Aorta (tissue), 5 donors: ENCODE results near the gene EN1. TPM values are rescaled to one million over a fixed set of nuclear protein-coding genes. Genes with fewer than 3 reads are reported as not detected.

Experiments
- ATAC-seq: fragments of 200-7000 bp; cut with Tn5 transposase; one replicate; pipeline ENCODE4 v1.9.1; 2022; ENCODE audit warnings: moderate library complexity; ENCODE audit not compliant: low FRiP score
- DNase-seq, 2 donors: peaks; one replicate each; pipeline ENCODE4 v3.0.0-alpha.2; 2020
- H3K27ac ChIP-seq, 2 donors: one replicate each; pipeline ENCODE4 v1.5.1; 2013; ENCODE audit warnings: low read length in 2 of 2, mild to moderate bottlenecking in 2 of 2, moderate library complexity in 2 of 2, control low read depth in 1 of 2, inconsistent platforms in 1 of 2, low read depth in 1 of 2
- H3K27me3 ChIP-seq, 2 donors: one replicate each; pipeline ENCODE4 v1.6.1; 2013; ENCODE audit warnings: control low read depth in 1 of 2, low read length in 1 of 2, mild to moderate bottlenecking in 1 of 2, moderate library complexity in 1 of 2; ENCODE audit not compliant: insufficient read depth in 2 of 2, control insufficient read depth in 1 of 2
- H3K36me3 ChIP-seq, 2 donors: one replicate each; pipeline ENCODE4 v1.6.1; 2013; ENCODE audit warnings: control low read depth in 1 of 2, low read length in 1 of 2, mild to moderate bottlenecking in 1 of 2; ENCODE audit not compliant: insufficient read depth in 2 of 2, control insufficient read depth in 1 of 2
- H3K4me1 ChIP-seq, 2 donors: one replicate each; pipeline ENCODE4 v1.6.1; 2013; ENCODE audit warnings: low read length in 2 of 2, control low read depth in 1 of 2, mild to moderate bottlenecking in 1 of 2, moderate library complexity in 1 of 2; ENCODE audit not compliant: insufficient read depth in 2 of 2, control insufficient read depth in 1 of 2
- H3K4me3 ChIP-seq, 2 donors: one replicate each; pipeline ENCODE4 v1.5.1; 2013; ENCODE audit warnings: low read length in 2 of 2, control low read depth in 1 of 2, mild to moderate bottlenecking in 1 of 2
- H3K9me3 ChIP-seq: one replicate; pipeline ENCODE4 v1.6.1; 2013; ENCODE audit warnings: mild to moderate bottlenecking, low read length; ENCODE audit not compliant: control insufficient read depth
- WGBS, 2 donors: extraction: QIAGEN DNeasy Blood & Tissue Kit; methylation state at CpG; one replicate each; pipeline ENCODE4 v1.1.7; 2013; 5-methylcytosine and 5-hydroxymethylcytosine counted together
- intact Hi-C, 2 donors: fragments of 100-400 bp; cut with DNase I; formaldehyde crosslinking; loops; one replicate each; pipeline versions ENCODE4 v1.14.2 to v1.15.0; 2022
- polyA plus RNA-seq, 2 donors: library from polyadenylated mRNA; stranded (reverse); fragments of 200-250 nt; gene quantifications; one replicate each; pipeline ENCODE4 v1.2.3, GENCODE V29; 2013
- total RNA-seq, 2 donors: library from RNA; stranded (reverse); fragmentation: NEBNext Ultra II Directional; extraction: Animal tissue kit (Norgen Biotek cat#: 25700); gene quantifications; one replicate each; pipeline ENCODE4 v1.2.1, GENCODE V29; 2021
- donor health status: healthy with polysubstance abuse.
- donor health status: Bipolar disorder and iron deficiency.
- donor health status: DM: no; HTN: no; CAD: no.
- donor health status: DM: no; HTN: no; CAD: no.
- donor health status: DM: yes; HTN: yes; CAD: no.

The EN1 gene
- total and polyA plus RNA-seq, 4 donors, result not detected

GRCh38 chr2:118811514-118812115, 35.8 kb downstream of the EN1 start:
- no peak for ATAC-seq

GRCh38 chr2:118810766-118811165, 36.7 kb downstream of the EN1 start:
- H3K9me3 ChIP-seq, result no peaks in the 10 kb centered on the region
- no peak overlapping the region for H3K4me3 ChIP-seq
- no peak for ATAC-seq
- H3K27me3 ChIP-seq, result no peaks in the 10 kb centered on the region
- H3K4me1 ChIP-seq, result no peaks in the 10 kb centered on the region
- whole genome bisulfite sequencing, 2 donors, result 81 to 88% methylated on average over 7 of the region's 7 CpGs
- H3K27ac ChIP-seq, result no peak overlapping the region
- no peaks in the 10 kb centered on the region for H3K36me3 ChIP-seq
- DNase-seq, result no peak
- intact Hi-C loops, result no loop called here

More at GRCh38 chr2:118811514-118812115, 35.8 kb downstream of the EN1 start:
- Histone ChIP-seq H3K4me1 (no peaks in the 10 kb centered on the region), H3K36me3 (no peaks in the 10 kb centered on the region), H3K27ac (no peak overlapping the region), H3K9me3 (no peaks in the 10 kb centered on the region), H3K4me3 (no peak overlapping the region), H3K27me3 (no peaks in the 10 kb centered on the region)
- DNase-seq, result no peak
- intact Hi-C loops, result no loop called here
- 38% methylated on average over 2 of the region's 2 CpGs for WGBS, 2 donors

GRCh38 chr2:118808429-118808809, 39.0 kb downstream of the EN1 start:
- no peaks in the 10 kb centered on the region for H3K36me3 ChIP-seq
- H3K27ac ChIP-seq, result no peak overlapping the region
- no peaks in the 10 kb centered on the region for H3K9me3 ChIP-seq
- no peaks in the 10 kb centered on the region for H3K4me1 ChIP-seq
- WGBS, 2 donors, result 13 to 20% methylated on average over 16 of the region's 16 CpGs
- DNase-seq (no peak), ATAC-seq (no peak)
- H3K27me3 ChIP-seq, result no peaks in the 10 kb centered on the region
- no peak overlapping the region for H3K4me3 ChIP-seq
- intact Hi-C loops, result no loop called here

DNA sequence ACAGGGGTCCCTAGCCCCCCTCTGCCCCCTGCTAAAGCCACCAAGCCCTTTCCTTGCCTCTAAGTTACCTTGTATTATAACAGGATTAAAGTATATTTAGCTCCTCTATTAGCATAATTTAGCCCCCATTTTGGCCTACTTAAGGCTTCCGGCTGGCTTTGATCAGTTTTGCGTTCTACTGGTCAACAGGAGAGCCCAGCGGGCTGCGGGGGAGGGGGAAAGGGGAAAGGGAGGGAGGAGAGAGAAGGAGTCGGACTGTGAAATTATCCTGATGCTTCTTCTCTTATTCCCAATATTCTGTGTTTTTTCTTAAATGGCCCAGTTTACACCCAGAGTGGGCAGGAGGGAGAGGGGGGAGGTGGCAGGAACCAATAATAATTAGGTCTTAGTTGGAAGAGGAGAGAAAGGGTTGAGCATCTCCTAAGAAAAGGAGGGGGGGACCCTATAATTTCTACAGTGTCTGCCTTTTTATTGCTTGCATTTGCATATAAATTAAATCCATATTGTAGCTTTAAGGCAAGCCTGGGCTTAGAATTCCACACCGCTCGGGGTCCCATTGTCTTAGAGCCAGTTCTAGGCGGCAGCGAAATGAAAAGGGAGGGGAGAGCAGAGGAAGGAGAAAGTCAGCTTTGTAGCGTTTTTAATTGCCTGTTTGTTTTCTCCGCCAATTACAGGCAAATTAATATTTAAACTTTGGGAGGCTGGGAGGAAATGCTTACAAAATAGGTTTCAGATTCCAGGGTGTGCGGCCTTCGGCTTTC, 39.6 kb downstream of the EN1 start:
- Histone ChIP-seq H3K4me1 (no peaks in the 10 kb centered on the region), H3K36me3 (no peaks in the 10 kb centered on the region), H3K9me3 (no peaks in the 10 kb centered on the region), H3K4me3 (no peak overlapping the region), H3K27me3 (no peaks in the 10 kb centered on the region), H3K27ac (no peak overlapping the region)
- ATAC-seq (no peak), DNase-seq (no peak)
- intact Hi-C loops, result no loop called here
- 73 to 75% methylated on average over 13 of the region's 13 CpGs for WGBS, 2 donors

GRCh38 chr2:118806797-118807667, 40.4 kb downstream of the EN1 start:
- WGBS, 2 donors, result 54 to 61% methylated on average over 23 of the region's 23 CpGs
- intact Hi-C loops, result no loop called here
- Histone ChIP-seq H3K4me1 (no peaks in the 10 kb centered on the region), H3K4me3 (no peak overlapping the region), H3K36me3 (no peaks in the 10 kb centered on the region), H3K9me3 (no peaks in the 10 kb centered on the region), H3K27me3 (no peaks in the 10 kb centered on the region), H3K27ac (no peak overlapping the region)
- ATAC-seq (no peak), DNase-seq (no peak)

- Histone ChIP-seq H3K9me3 (no peaks in the 10 kb centered on the region), H3K4me3 (no peak overlapping the region), H3K27me3 (no peaks in the 10 kb centered on the region), H3K4me1 (no peaks in the 10 kb centered on the region), H3K36me3 (no peaks in the 10 kb centered on the region), H3K27ac (no peak overlapping the region)
- WGBS, 2 donors, result 69 to 71% methylated on average over 9 of the region's 9 CpGs
- DNase-seq (no peak), ATAC-seq (no peak)
- intact Hi-C loops, result no loop called here
These were observed 42.3 kb downstream of the EN1 start for GRCh38 chr2:118805064-118805690.

DNA sequence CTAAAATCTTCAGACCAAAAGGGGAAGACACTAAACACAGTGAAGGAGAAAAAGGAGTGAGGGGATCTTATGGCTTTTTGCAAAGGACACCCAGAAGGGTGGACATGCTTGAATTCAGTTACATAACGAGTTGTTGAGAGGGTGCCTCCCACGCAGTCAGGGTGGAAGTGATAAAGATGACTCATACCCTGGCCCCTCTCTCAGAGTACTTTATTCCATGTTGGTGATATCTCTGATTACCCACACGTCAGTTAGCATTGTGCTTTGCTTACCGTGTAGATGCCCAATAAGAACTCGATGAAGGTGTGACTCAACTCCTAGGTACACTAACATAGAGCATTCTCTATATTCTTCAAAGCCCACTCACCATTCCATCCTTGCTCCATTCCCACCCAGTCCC, 44.4 kb downstream of the EN1 start:
- H3K4me1 ChIP-seq, result no peaks in the 10 kb centered on the region
- WGBS, 2 donors, result 69 to 73% methylated on average over 5 of the region's 5 CpGs
- intact Hi-C loops, result no loop called here
- H3K27ac ChIP-seq, result no peak overlapping the region
- H3K4me3 ChIP-seq, result no peak overlapping the region
- ATAC-seq (no peak), DNase-seq (no peak)
- no peaks in the 10 kb centered on the region for H3K36me3 ChIP-seq
- H3K27me3 ChIP-seq, result no peaks in the 10 kb centered on the region
- H3K9me3 ChIP-seq, result no peaks in the 10 kb centered on the region

- H3K4me3 ChIP-seq, result no peak overlapping the region
- no peaks in the 10 kb centered on the region for H3K9me3 ChIP-seq
- no peak overlapping the region for H3K27ac ChIP-seq
- H3K27me3 ChIP-seq, result no peaks in the 10 kb centered on the region
- ATAC-seq (no peak), DNase-seq (no peak)
- WGBS, 2 donors, result 70 to 85% methylated on average over 4 of the region's 4 CpGs
- intact Hi-C loops, result no loop called here
- no peaks in the 10 kb centered on the region for H3K4me1 ChIP-seq
- H3K36me3 ChIP-seq, result no peaks in the 10 kb centered on the region
These were observed 46.3 kb downstream of the EN1 start for GRCh38 chr2:118801151-118801550.
